SK-N-SH (cell line): ENCODE data around the gene TFPI. TPM values are rescaled to one million over a fixed set of nuclear protein-coding genes. Genes with fewer than 3 reads are reported as not detected.
"Not testable (repeated sequence)": the region's sequence is repeated elsewhere in the genome, so short reads cannot be mapped to it uniquely, and the experiment has no call there.

Experiments
- CTCF ChIA-PET: fragments of 300-600, 350-600 bp; formaldehyde crosslinking; extraction: SDS; loops from one replicate; lab custom pipeline; 2021; lab: Yijun Ruan, JAX
- POLR2A ChIA-PET: fragments of 350-600 bp; sonication (Branson Sonifier 250); formaldehyde crosslinking; extraction: SDS; loops from one replicate; lab custom pipeline; 2020; ENCODE audit warnings: antibody characterized with exemption, inconsistent platforms; lab: Yijun Ruan, JAX
- DNase-seq: peaks from one replicate; pipeline ENCODE4 v3.0.0; 2012
- H2AFZ ChIP-seq: fragments of 200-600 bp; sonication (generic); 2 replicates; pipeline ENCODE4 v1.8.1; 2016; ENCODE audit warnings: antibody characterized with exemption, mild to moderate bottlenecking, low read depth
- H3F3A ChIP-seq: fragments of 200-600 bp; sonication (generic); replicated peaks from 2 replicates; pipeline ENCODE3; 2016; ENCODE audit warnings: antibody characterized with exemption, mild to moderate bottlenecking; ENCODE audit not compliant: insufficient read depth
- H3K27ac ChIP-seq, 2 experiments: fragments of 200-500 bp in 1 of 2; fragments of 200-600 bp in 1 of 2; sonication (Bioruptor generic) in 1 of 2; sonication (generic), shearing (Covaris generic) in 1 of 2; 2 replicates each; pipeline versions ENCODE4 v1.5.1 to v1.6.1; 2014 to 2016; ENCODE audit warnings: low read depth in 2 of 2, inconsistent platforms in 1 of 2, low read length in 1 of 2, mild to moderate bottlenecking in 1 of 2, mixed read lengths in 1 of 2
- H3K27me3 ChIP-seq: fragments of 200-600 bp; sonication (generic), shearing (Covaris generic); 2 replicates; pipeline ENCODE4 v1.6.1; 2016; ENCODE audit warnings: mixed run types; ENCODE audit not compliant: insufficient read depth
- H3K36me3 ChIP-seq, 2 experiments: fragments of 200-500 bp in 1 of 2; fragments of 200-600 bp in 1 of 2; sonication (Bioruptor generic) in 1 of 2; sonication (generic) in 1 of 2; replicated peaks in 1 of 2; 2 replicates each; pipeline versions ENCODE3 to v1.5.1; 2014 to 2016; ENCODE audit warnings: low read length in 1 of 2, mild to moderate bottlenecking in 1 of 2; ENCODE audit not compliant: insufficient read depth in 2 of 2, control insufficient read depth in 1 of 2
- H3K4me1 ChIP-seq, 2 experiments: fragments of 200-500 bp in 1 of 2; fragments of 200-600 bp in 1 of 2; sonication (Bioruptor generic) in 1 of 2; sonication (generic), shearing (Covaris generic) in 1 of 2; 2 replicates each; pipeline versions ENCODE4 v1.5.1 to v1.6.1; 2014 to 2016; ENCODE audit warnings: low read depth in 1 of 2, low read length in 1 of 2, mixed run types in 1 of 2; ENCODE audit not compliant: insufficient read depth in 2 of 2, control insufficient read depth in 1 of 2
- H3K4me2 ChIP-seq: fragments of 200-600 bp; sonication (generic), shearing (Covaris generic); 2 replicates; pipeline ENCODE4 v1.6.1; 2017; ENCODE audit warnings: mixed run types
- H3K4me3 ChIP-seq, 2 experiments: fragments of 200-500 bp in 1 of 2; fragments of 200-600 bp in 1 of 2; sonication (Bioruptor generic) in 1 of 2; sonication (generic), shearing (Covaris generic) in 1 of 2; 2 replicates each; pipeline versions ENCODE4 v1.5.1 to v1.8.1; 2014 to 2016; ENCODE audit warnings: low read depth in 2 of 2, inconsistent platforms in 1 of 2, low read length in 1 of 2, mild to moderate bottlenecking in 1 of 2, mixed read lengths in 1 of 2, moderate library complexity in 1 of 2
- H3K79me2 ChIP-seq: fragments of 200-600 bp; sonication (generic); 2 replicates; pipeline ENCODE4 v1.8.1; 2017; ENCODE audit warnings: mild to moderate bottlenecking; ENCODE audit not compliant: insufficient read depth
- H3K9ac ChIP-seq: fragments of 200-600 bp; sonication (generic); 2 replicates; pipeline ENCODE4 v1.6.1; 2017; ENCODE audit warnings: mixed run types
- H3K9me2 ChIP-seq: fragments of 200-600 bp; sonication (generic); 2 replicates; pipeline ENCODE4 v1.6.1; 2017; ENCODE audit warnings: mixed run types
- H3K9me3 ChIP-seq: fragments of 200-600 bp; sonication (generic); 2 replicates; pipeline ENCODE4 v1.6.1; 2017; ENCODE audit warnings: mixed run types, mild to moderate bottlenecking, moderate library complexity
- H4K20me1 ChIP-seq: fragments of 200-600 bp; sonication (generic); 2 replicates; pipeline ENCODE4 v1.6.1; 2017; ENCODE audit warnings: mild to moderate bottlenecking, mixed run types; ENCODE audit not compliant: insufficient read depth
- CHD2 ChIP-seq: fragments of 150-350 bp; IDR thresholded peaks from 2 replicates; pipeline ENCODE4 v1.6.1; 2018; ENCODE audit warnings: low read length; ENCODE audit not compliant: partially characterized antibody
- CTCF ChIP-seq: fragments of 200-600 bp; sonication (generic); IDR thresholded peaks from 2 replicates; pipeline ENCODE4 v1.6.1; 2017; ENCODE audit warnings: antibody characterized with exemption, mild to moderate bottlenecking, moderate library complexity
- ELF1 ChIP-seq: IDR thresholded peaks from 2 replicates; pipeline ENCODE4 v1.4.0; 2012
- FOSL2 ChIP-seq: IDR thresholded peaks from 2 replicates; pipeline ENCODE4 v1.4.0; 2012; ENCODE audit warnings: low read depth, mild to moderate bottlenecking, moderate library complexity, borderline replicate concordance
- FOXJ3 ChIP-seq: sonication (generic); formaldehyde crosslinking; IDR thresholded peaks from 2 replicates; pipeline ENCODE4 v1.5.1; 2020; ENCODE audit warnings: mild to moderate bottlenecking, missing genetic modification reagents
- FOXM1 ChIP-seq: IDR thresholded peaks from 2 replicates; pipeline ENCODE4 v1.4.0; 2012; ENCODE audit warnings: low read depth, mild to moderate bottlenecking
- GABPA ChIP-seq: IDR thresholded peaks from 2 replicates; pipeline ENCODE4 v1.4.0; 2012; ENCODE audit warnings: low read depth, mild to moderate bottlenecking
- MAX ChIP-seq: IDR thresholded peaks from 2 replicates; pipeline ENCODE4 v1.4.0; 2012; ENCODE audit warnings: low read depth
- NRF1 ChIP-seq: IDR thresholded peaks from 2 replicates; pipeline ENCODE4 v1.6.1; 2012; ENCODE audit warnings: low read depth, mild to moderate bottlenecking, low read length
- POLR2AphosphoS5 ChIP-seq: IDR thresholded peaks from 2 replicates; pipeline ENCODE4 v1.6.1; 2012; ENCODE audit warnings: low read depth, low read length
- RAD21 ChIP-seq: IDR thresholded peaks from 2 replicates; pipeline ENCODE4 v1.6.1; 2012; ENCODE audit warnings: mild to moderate bottlenecking, low read length
- RCOR1 ChIP-seq: fragments of 150-350 bp; IDR thresholded peaks from 2 replicates; pipeline ENCODE4 v1.6.1; 2017; ENCODE audit warnings: antibody characterized with exemption, low read length
- REST ChIP-seq: IDR thresholded peaks from 2 replicates; pipeline ENCODE4 v1.6.1; 2012; ENCODE audit warnings: mild to moderate bottlenecking, low read depth, low read length, moderate library complexity
- SIN3A ChIP-seq: IDR thresholded peaks from 2 replicates; pipeline ENCODE4 v1.6.1; 2012; ENCODE audit warnings: low read depth, mild to moderate bottlenecking, low read length, moderate library complexity, borderline replicate concordance
- TCF12 ChIP-seq: IDR thresholded peaks from 2 replicates; pipeline ENCODE4 v1.4.0; 2012
- TEAD4 ChIP-seq: IDR thresholded peaks from 2 replicates; pipeline ENCODE4 v1.4.0; 2012; ENCODE audit warnings: mild to moderate bottlenecking, borderline replicate concordance; ENCODE audit not compliant: insufficient read depth
- USF1 ChIP-seq: IDR thresholded peaks from 2 replicates; pipeline ENCODE4 v1.4.0; 2012; ENCODE audit warnings: low read depth, borderline replicate concordance
- YY1 ChIP-seq: IDR thresholded peaks from 2 replicates; pipeline ENCODE4 v1.4.0; 2012; ENCODE audit warnings: low read depth, mild to moderate bottlenecking
- WGBS: methylation state at CpG from one replicate; pipeline ENCODE4 v1.1.6; 2017; ENCODE audit warnings: low lambda C conversion rate; 5-methylcytosine and 5-hydroxymethylcytosine counted together
- polyA plus RNA-seq, 3 experiments: library from polyadenylated mRNA; depleted of rRNA; stranded (reverse); fragments of >200 nt; gene quantifications; 2 replicates each; pipeline ENCODE4 v1.2.3, GENCODE V29; 2012
- TF ChIP-seq, protein P1 (sequence below): fragments of 150-350 bp; IDR thresholded peaks from 2 replicates; pipeline ENCODE4 v1.6.1; 2016; ENCODE audit warnings: mild to moderate bottlenecking, low read depth, low read length
- TF ChIP-seq, protein P2 (sequence below): IDR thresholded peaks from 2 replicates; pipeline ENCODE4; 2012

The TFPI gene
- polyA plus RNA-seq, 1 of the 3 experiments (the other 2 are of a cell fraction): 2.1 TPM

DNA sequence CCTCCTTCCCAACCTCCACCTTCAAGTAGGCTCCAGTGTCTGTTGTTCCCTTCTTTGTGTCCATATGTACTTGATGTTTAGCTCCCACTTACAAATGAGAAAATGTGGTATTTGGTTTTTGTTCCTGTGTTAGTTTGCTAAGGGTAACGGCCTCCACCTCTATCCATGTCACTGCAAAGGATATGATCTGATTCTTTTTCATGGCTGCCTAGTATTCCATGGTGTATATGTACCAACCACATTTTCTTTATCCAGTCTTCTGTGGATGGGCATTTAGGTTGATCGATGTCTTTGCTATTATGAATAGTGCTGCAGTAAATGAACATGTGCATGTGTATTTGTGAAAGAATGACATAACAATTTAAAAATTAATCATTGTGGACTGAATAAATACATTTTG lies 19.5 kb upstream of the TFPI start:
- no peaks in the 10 kb centered on the region for H4K20me1 ChIP-seq
- DNase-seq: no peak
- 82% methylated on average over 2 of the region's 2 CpGs for whole genome bisulfite sequencing
- peaks cover 0 to 6% of the 10 kb centered on the region in 2 experiments for H3K36me3 ChIP-seq
- POLR2A ChIA-PET: no interaction called here
- H3K4me1 ChIP-seq: peaks cover 0 to 10% of the 10 kb centered on the region in 2 experiments; a peak in 3 of 4 replicates
- H3K9ac ChIP-seq: no peak overlapping the region
- H3K4me2 ChIP-seq: no peak overlapping the region
- TF ChIP-seq FOSL2 (no peak), TEAD4 (no peak), YY1 (no peak), POLR2AphosphoS5 (no peak), GABPA (no peak), REST (no peak), CHD2 (no peak), SIN3A (no peak), RAD21 (no peak), ELF1 (no peak), CTCF (no peak), MAX (no peak), FOXM1 (no peak), NRF1 (no peak), TCF12 (no peak), FOXJ3 (CRISPR knock-in tag) (no peak), USF1 (no peak), RCOR1 (no peak)
- TF ChIP-seq, protein P1, sequence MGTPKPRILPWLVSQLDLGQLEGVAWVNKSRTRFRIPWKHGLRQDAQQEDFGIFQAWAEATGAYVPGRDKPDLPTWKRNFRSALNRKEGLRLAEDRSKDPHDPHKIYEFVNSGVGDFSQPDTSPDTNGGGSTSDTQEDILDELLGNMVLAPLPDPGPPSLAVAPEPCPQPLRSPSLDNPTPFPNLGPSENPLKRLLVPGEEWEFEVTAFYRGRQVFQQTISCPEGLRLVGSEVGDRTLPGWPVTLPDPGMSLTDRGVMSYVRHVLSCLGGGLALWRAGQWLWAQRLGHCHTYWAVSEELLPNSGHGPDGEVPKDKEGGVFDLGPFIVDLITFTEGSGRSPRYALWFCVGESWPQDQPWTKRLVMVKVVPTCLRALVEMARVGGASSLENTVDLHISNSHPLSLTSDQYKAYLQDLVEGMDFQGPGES: no peak
- TF ChIP-seq, protein P2, sequence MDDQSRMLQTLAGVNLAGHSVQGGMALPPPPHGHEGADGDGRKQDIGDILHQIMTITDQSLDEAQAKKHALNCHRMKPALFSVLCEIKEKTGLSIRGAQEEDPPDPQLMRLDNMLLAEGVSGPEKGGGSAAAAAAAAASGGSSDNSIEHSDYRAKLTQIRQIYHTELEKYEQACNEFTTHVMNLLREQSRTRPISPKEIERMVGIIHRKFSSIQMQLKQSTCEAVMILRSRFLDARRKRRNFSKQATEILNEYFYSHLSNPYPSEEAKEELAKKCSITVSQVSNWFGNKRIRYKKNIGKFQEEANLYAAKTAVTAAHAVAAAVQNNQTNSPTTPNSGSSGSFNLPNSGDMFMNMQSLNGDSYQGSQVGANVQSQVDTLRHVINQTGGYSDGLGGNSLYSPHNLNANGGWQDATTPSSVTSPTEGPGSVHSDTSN: no peak
- H3K9me2 ChIP-seq: no peaks in the 10 kb centered on the region
- H3K79me2 ChIP-seq: no peaks in the 10 kb centered on the region
- peaks cover 10% of the 10 kb centered on the region for H3F3A ChIP-seq
- CTCF ChIA-PET: interaction anchor here (15.4 kb wide), 1 partner anchor 72 kb away, joined by 335 read pairs; no protein-coding TSS in a partner anchor
- H3K4me3 ChIP-seq: no peak overlapping the region
- 0 out of 2 replicates have a peak, but pooled peaks cover 6% of the 10 kb centered on the region for H3K9me3 ChIP-seq
- H3K27ac ChIP-seq: no peak overlapping the region
- no peak overlapping the region for H2AFZ ChIP-seq
- H3K27me3 ChIP-seq: no peaks in the 10 kb centered on the region

DNA sequence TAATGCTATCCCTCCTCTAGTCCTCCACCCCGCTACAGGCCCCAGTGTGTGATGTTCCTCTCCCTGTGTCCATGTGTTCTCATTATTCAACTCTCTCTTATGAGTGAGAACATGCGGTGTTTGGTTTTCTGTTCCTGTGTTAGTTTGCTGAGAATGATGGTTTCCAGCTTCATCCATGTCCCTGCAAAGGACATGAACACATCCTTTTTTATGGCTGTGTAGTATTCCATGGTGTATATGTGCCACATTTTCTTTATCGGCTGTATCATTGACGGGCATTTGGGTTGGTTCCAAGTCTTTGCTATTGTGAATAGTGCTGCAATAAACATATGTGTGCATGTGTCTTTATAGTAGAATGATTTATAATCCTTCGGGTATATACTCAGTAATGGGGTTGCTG lies 17.8 kb upstream of the TFPI start:
- H3K9me3 ChIP-seq, H3K4me2 ChIP-seq, H3F3A ChIP-seq, H3K27ac ChIP-seq, CTCF ChIA-PET, H2AFZ ChIP-seq, POLR2A ChIA-PET, H3K9me2 ChIP-seq, H4K20me1 ChIP-seq, DNase-seq, H3K4me1 ChIP-seq, H3K79me2 ChIP-seq, H3K27me3 ChIP-seq, H3K9ac ChIP-seq, H3K36me3 ChIP-seq, H3K4me3 ChIP-seq: not testable (repeated sequence)
- WGBS: 94% methylated on average over 5 of the region's 5 CpGs
